K562 (cell line): Measurements from ENCODE around the gene GRIK2. TPM values are rescaled to one million over a fixed set of nuclear protein-coding genes. Genes with fewer than 3 reads are reported as not detected.

Experiments
- ATAC-seq: fragments of 200-7000 bp; cut with Tn5 transposase; 3 replicates; pipeline ENCODE4 v1.9.1; 2020; ENCODE audit warnings: moderate library complexity
- BruUV-seq: library from RNA; stranded (reverse); fragments of 400-500 nt; replicated peaks from 2 replicates; lab custom pipeline; 2021; lab: Mats Ljungman, UMichigan
- CTCF ChIA-PET: fragments of 300-600 bp; formaldehyde crosslinking; extraction: SDS; loops from one replicate; lab custom pipeline; 2021; ENCODE audit warnings: low intra/inter-chr PET ratio; lab: Yijun Ruan, JAX
- POLR2A ChIA-PET: fragments of 300-600, 350-650 bp; sonication (Branson Sonifier 250); formaldehyde crosslinking; extraction: SDS; loops from one replicate; lab custom pipeline; 2021; ENCODE audit warnings: antibody characterized with exemption, inconsistent platforms; lab: Yijun Ruan, JAX
- DNase-seq, 4 experiments: peaks; one replicate each; pipeline versions ENCODE4 v3.0.0 to v3.0.0-alpha.2; 2011 to 2018; ENCODE audit warnings: low spot score in 3 of 4, mixed read lengths in 3 of 4; ENCODE audit errors: extremely low read depth in 1 of 4
- FAIRE-seq: peaks from 2 replicates; lab custom pipeline; 2011; peaks lifted over from hg19 to GRCh38; lab: Jason Lieb, UNC
- H2AFZ ChIP-seq: 2 replicates; pipeline ENCODE4 v1.6.0; 2011; ENCODE audit warnings: low read depth, low read length, control low read depth, inconsistent platforms
- H3K27ac ChIP-seq: fragments of 200-600 bp; 3 replicates; pipeline ENCODE4 v1.8.0; 2011; ENCODE audit warnings: low read depth, mild to moderate bottlenecking, control low read depth, inconsistent platforms, low read length, moderate library complexity, mixed read lengths; ENCODE audit errors: extremely low read depth
- H3K27me3 ChIP-seq, 2 experiments: fragments of 300-600 bp in 1 of 2; 2 replicates in 1 of 2; 3 replicates in 1 of 2; pipeline versions ENCODE4 v1.6.0 to v1.8.0; 2011; ENCODE audit warnings: inconsistent platforms in 2 of 2, low read length in 2 of 2, mild to moderate bottlenecking in 1 of 2, mixed read lengths in 1 of 2, moderate library complexity in 1 of 2; ENCODE audit not compliant: control insufficient read depth in 2 of 2, insufficient read depth in 2 of 2
- H3K36me3 ChIP-seq: fragments of 300-600 bp; 3 replicates; pipeline ENCODE4 v1.8.0; 2011; ENCODE audit warnings: mild to moderate bottlenecking, low read length, inconsistent platforms; ENCODE audit not compliant: control insufficient read depth, insufficient read depth
- H3K4me1 ChIP-seq, 2 experiments: fragments of 200-600 bp in 1 of 2; replicated peaks in 1 of 2; 2 replicates in 1 of 2; 3 replicates in 1 of 2; pipeline versions ENCODE4 v1.5.1 to v1.8.0; 2011; ENCODE audit warnings: inconsistent platforms in 2 of 2, low read length in 2 of 2, mild to moderate bottlenecking in 1 of 2, mixed read lengths in 1 of 2, moderate library complexity in 1 of 2; ENCODE audit not compliant: control insufficient read depth in 2 of 2, insufficient read depth in 2 of 2
- H3K4me2 ChIP-seq: 2 replicates; pipeline ENCODE4 v1.6.1; 2011; ENCODE audit warnings: low read length, control low read depth, inconsistent platforms, mixed read lengths; ENCODE audit not compliant: insufficient read depth
- H3K4me3 ChIP-seq: fragments of 200-600 bp; sonication (generic), shearing (Covaris generic); 2 replicates; pipeline ENCODE4 v1.5.1; 2016; ENCODE audit warnings: control low read depth, inconsistent platforms
- H3K79me2 ChIP-seq: fragments of 200-600 bp; 3 replicates; pipeline ENCODE4 v1.8.0; 2011; ENCODE audit warnings: low read length, inconsistent platforms; ENCODE audit not compliant: control insufficient read depth, insufficient read depth
- H3K9ac ChIP-seq, 2 experiments: 2 replicates each; pipeline versions ENCODE4 v1.6.0 to v1.6.1; 2011; ENCODE audit warnings: low read depth in 2 of 2, low read length in 2 of 2, control low read depth in 1 of 2, inconsistent platforms in 1 of 2, mild to moderate bottlenecking in 1 of 2, mixed read lengths in 1 of 2; ENCODE audit not compliant: insufficient read depth in 1 of 2
- H3K9me1 ChIP-seq: one replicate; pipeline ENCODE4 v1.6.0; 2011; ENCODE audit warnings: inconsistent platforms, mild to moderate bottlenecking, low read length, moderate library complexity; ENCODE audit not compliant: control insufficient read depth, insufficient read depth
- H3K9me3 ChIP-seq: replicated peaks from 2 replicates; pipeline ENCODE4 v1.5.1; 2011; ENCODE audit warnings: low read depth, low read length, inconsistent platforms; ENCODE audit not compliant: control insufficient read depth, insufficient read depth
- H4K20me1 ChIP-seq: replicated peaks from 2 replicates; pipeline ENCODE4 v1.6.1; 2011; ENCODE audit warnings: low read length, inconsistent platforms, mixed read lengths; ENCODE audit not compliant: control insufficient read depth, insufficient read depth
- ARID3B ChIP-seq: fragments of 250-450 bp; sonication (Bioruptor Pico); IDR thresholded peaks from 2 replicates; pipeline ENCODE4 v1.4.0; 2020; ENCODE audit warnings: borderline replicate concordance
- BCOR ChIP-seq: fragments of 450-650 bp; IDR thresholded peaks from 2 replicates; pipeline ENCODE4 v1.6.1; 2016
- ETV6 ChIP-seq, 3 experiments: fragments of 150-350 bp in 1 of 3; sonication (generic) in 1 of 3; formaldehyde crosslinking in 1 of 3; IDR thresholded peaks; 2 replicates each; pipeline versions ENCODE4 v1.6.1 to v1.8.0; 2014 to 2022; ENCODE audit warnings: borderline replicate concordance in 2 of 3, low read depth in 2 of 3, antibody characterized with exemption in 1 of 3, low read length in 1 of 3, mild to moderate bottlenecking in 1 of 3, missing genetic modification reagents in 1 of 3
- HDAC2 ChIP-seq: fragments of 450-650 bp; IDR thresholded peaks from 2 replicates; pipeline ENCODE4 v1.6.1; 2016; ENCODE audit warnings: mild to moderate bottlenecking
- MAX ChIP-seq: sonication (generic); formaldehyde crosslinking; IDR thresholded peaks from 2 replicates; pipeline ENCODE4 v1.9.0; 2022; ENCODE audit warnings: mild to moderate bottlenecking, missing genetic modification reagents
- MTA1 ChIP-seq: fragments of 450-650 bp; IDR thresholded peaks from 2 replicates; pipeline ENCODE4 v1.6.1; 2017; ENCODE audit warnings: borderline replicate concordance
- TOE1 ChIP-seq, 2 experiments: fragments of 450-650 bp in 1 of 2; sonication (generic) in 1 of 2; formaldehyde crosslinking in 1 of 2; IDR thresholded peaks; 2 replicates each; pipeline versions ENCODE4 v1.7.1 to v1.8.0; 2016 to 2022; ENCODE audit warnings: borderline replicate concordance in 2 of 2, mild to moderate bottlenecking in 2 of 2, antibody characterized with exemption in 1 of 2, inconsistent platforms in 1 of 2, low read depth in 1 of 2, missing genetic modification reagents in 1 of 2, moderate library complexity in 1 of 2
- ZNF12 ChIP-seq: sonication (generic); formaldehyde crosslinking; IDR thresholded peaks from 2 replicates; pipeline ENCODE4 v1.4.0; 2020; ENCODE audit warnings: mild to moderate bottlenecking, missing genetic modification reagents
- ZNF143 ChIP-seq: sonication (generic); formaldehyde crosslinking; IDR thresholded peaks from 2 replicates; pipeline ENCODE4 v1.9.0; 2022; ENCODE audit warnings: mild to moderate bottlenecking, missing genetic modification reagents
- ZNF23 ChIP-seq: fragments of 250-450 bp; sonication (Bioruptor Pico); IDR thresholded peaks from 2 replicates; pipeline ENCODE4 v1.4.0; 2020; ENCODE audit warnings: mild to moderate bottlenecking
- ZNF316 ChIP-seq: fragments of 450-650 bp; IDR thresholded peaks from 2 replicates; pipeline ENCODE4 v1.6.1; 2016
- ZNF354B ChIP-seq: fragments of 250-450 bp; sonication (Bioruptor Pico); IDR thresholded peaks from 2 replicates; pipeline ENCODE4 v1.4.0; 2020
- ZNF449 ChIP-seq: fragments of 250-450 bp; sonication (Bioruptor Pico); IDR thresholded peaks from 2 replicates; pipeline ENCODE4 v1.8.0; 2022; ENCODE audit warnings: moderate library complexity, mild to moderate bottlenecking, inconsistent platforms
- in situ Hi-C: fragments of 300-500 bp; cut with MboI; formaldehyde crosslinking; loops from 4 replicates; pipeline ENCODE4 v1.15.0; 2018; ENCODE audit warnings: inconsistent platforms, mixed read lengths
- intact Hi-C: fragments of 100-400 bp; cut with micrococcal nuclease; formaldehyde crosslinking; loops from 2 replicates; pipeline ENCODE4 v1.14.2; 2022
- polyA plus RNA-seq, 8 experiments: library from polyadenylated mRNA; depleted of rRNA in 4 of 8; stranded (reverse) in 5 of 8; unstranded in 3 of 8; fragments of >200 nt; fragmentation: Nextera tagmentation in 2 of 8; fragmentation: Illumina TruSeq in 1 of 8; extraction: Ambion mirVana in 2 of 8; extraction: Trizol in 1 of 8; gene quantifications; 2 replicates each; pipeline versions ENCODE4 v1.2.1 to v1.2.3, GENCODE V29; 2011 to 2014; ENCODE audit warnings: inconsistent platforms in 1 of 8, missing spikeins in 1 of 8
- total RNA-seq, 7 experiments: library from RNA; depleted of rRNA in 6 of 7; stranded (reverse); fragments of >200 nt in 6 of 7; fragmentation: Illumina TruSeq in 2 of 7; extraction: Trizol in 2 of 7; gene quantifications; 2 replicates each; pipeline versions ENCODE4 v1.2.1 to v1.2.3, GENCODE V29; 2011 to 2021; ENCODE audit warnings: low replicate concordance in 1 of 7

GRIK2 gene
- total and polyA plus RNA-seq, 9 of the 15 experiments (the other 6 are each of a cell fraction or from before 2014, with no cell fraction given) = not detected

- Histone ChIP-seq H2AFZ (no peak overlapping the region), H3K4me1 (no peaks in the 10 kb centered on the region), H3K36me3 (no peaks in the 10 kb centered on the region), H4K20me1 (no peaks in the 10 kb centered on the region), H3K9ac (no peak overlapping the region), H3K4me2 (no peak overlapping the region), H3K79me2 (no peaks in the 10 kb centered on the region), H3K4me3 (no peak overlapping the region), H3K27me3 (no peaks in the 10 kb centered on the region), H3K9me3 (no peaks in the 10 kb centered on the region), H3K9me1 (no peaks in the 10 kb centered on the region), H3K27ac (no peak overlapping the region)
- no TSS peak for BruUV-seq
- TF ChIP-seq MTA1 = no peak
- no peak for TF ChIP-seq ARID3B (CRISPR knock-in tag)
- no peak for TF ChIP-seq MAX (CRISPR knock-in tag)
- TF ChIP-seq ZNF23 (CRISPR knock-in tag) = no peak
- no peak for TF ChIP-seq ZNF316
- no peak for TF ChIP-seq HDAC2
- no peak for TF ChIP-seq ZNF12 (CRISPR knock-in tag)
- TF ChIP-seq ETV6 (IDR thresholded peaks at IDR 0.05; ENCODE audit: borderline replicate concordance in 1 of 2, low read depth in 2 of 2, low read length in 1 of 2) = no peak
- TF ChIP-seq ETV6 (CRISPR knock-in tag; IDR thresholded peaks at IDR 0.05; ENCODE audit: borderline replicate concordance) = no peak
- TF ChIP-seq BCOR = no peak
- no peak for TF ChIP-seq ZNF449 (CRISPR knock-in tag)
- no peak for TF ChIP-seq ZNF143 (CRISPR knock-in tag)
- no peak for TF ChIP-seq ZNF354B
- TF ChIP-seq TOE1 (IDR thresholded peaks at IDR 0.05; ENCODE audit: borderline replicate concordance) = no peak
- no peak for TF ChIP-seq TOE1 (CRISPR knock-in tag; IDR thresholded peaks at IDR 0.05; ENCODE audit: borderline replicate concordance, low read depth)
- intact Hi-C loops = no loop called here
- FAIRE-seq (no peak), ATAC-seq (no peak), DNase-seq (no peak)
- ChIA-PET CTCF (no interaction called here), POLR2A (no interaction called here)
- in situ Hi-C loops = no loop called here
Measured at GRCh38 chr6:101728956-101729355, 335.4 kb downstream of the GRIK2 start.
